ENCODE data around the gene COQ3.

- no peak for TF ChIP-seq CTCF (conservative IDR thresholded peaks at IDR 0.05 in 1 of 2, IDR thresholded peaks at IDR 0.05 in 1 of 2; ENCODE audit: extremely low read depth in 1 of 2, insufficient read depth in 1 of 2, low read depth in 1 of 2, low read length in 2 of 2)
- no peak for TF ChIP-seq EZH2 (IDR thresholded peaks at IDR 0.05; ENCODE audit: borderline replicate concordance, low read length)
Measured at GRCh38 chr6:99356641-99357040, 37.4 kb downstream of the COQ3 start.
